Fibroblast of pulmonary artery (primary cell): ENCODE data around the gene FABP7.

Experiments
- DNase-seq: peaks from one replicate; pipeline ENCODE4 v3.0.0-alpha.2; 2010; ENCODE audit warnings: low read depth
- H3K4me3 ChIP-seq: replicated peaks from 2 replicates; pipeline ENCODE4 v1.5.1; 2011; ENCODE audit warnings: low read depth, mild to moderate bottlenecking, control low read depth, low read length, moderate library complexity
- TF ChIP-seq, protein P1 (sequence below): IDR thresholded peaks from 2 replicates; pipeline ENCODE4 v1.5.1; 2011; ENCODE audit warnings: mild to moderate bottlenecking, control low read depth, low read length, inconsistent platforms; ENCODE audit errors: missing control alignments

FABP7 gene

DNA sequence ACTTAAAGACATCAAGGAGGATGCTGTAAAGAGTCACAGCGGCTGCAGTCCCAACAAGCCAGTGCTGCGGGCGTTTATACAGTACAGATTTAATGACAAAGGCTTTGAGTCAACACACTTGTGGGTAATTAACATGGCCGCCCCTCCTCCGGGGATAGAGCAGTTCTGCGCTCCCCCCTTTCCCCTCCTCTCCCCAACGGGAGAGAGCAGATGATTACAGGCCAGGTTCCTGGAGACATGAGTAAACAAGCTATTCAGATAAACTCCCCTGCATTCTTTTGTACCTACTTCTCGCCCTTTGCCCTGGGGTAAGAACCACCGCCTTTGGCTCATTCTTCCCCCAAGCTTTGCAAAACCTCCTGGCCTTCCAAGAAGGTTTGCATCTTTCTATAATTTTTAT is 23.6 kb upstream of the FABP7 start:
- TF ChIP-seq, protein P1, sequence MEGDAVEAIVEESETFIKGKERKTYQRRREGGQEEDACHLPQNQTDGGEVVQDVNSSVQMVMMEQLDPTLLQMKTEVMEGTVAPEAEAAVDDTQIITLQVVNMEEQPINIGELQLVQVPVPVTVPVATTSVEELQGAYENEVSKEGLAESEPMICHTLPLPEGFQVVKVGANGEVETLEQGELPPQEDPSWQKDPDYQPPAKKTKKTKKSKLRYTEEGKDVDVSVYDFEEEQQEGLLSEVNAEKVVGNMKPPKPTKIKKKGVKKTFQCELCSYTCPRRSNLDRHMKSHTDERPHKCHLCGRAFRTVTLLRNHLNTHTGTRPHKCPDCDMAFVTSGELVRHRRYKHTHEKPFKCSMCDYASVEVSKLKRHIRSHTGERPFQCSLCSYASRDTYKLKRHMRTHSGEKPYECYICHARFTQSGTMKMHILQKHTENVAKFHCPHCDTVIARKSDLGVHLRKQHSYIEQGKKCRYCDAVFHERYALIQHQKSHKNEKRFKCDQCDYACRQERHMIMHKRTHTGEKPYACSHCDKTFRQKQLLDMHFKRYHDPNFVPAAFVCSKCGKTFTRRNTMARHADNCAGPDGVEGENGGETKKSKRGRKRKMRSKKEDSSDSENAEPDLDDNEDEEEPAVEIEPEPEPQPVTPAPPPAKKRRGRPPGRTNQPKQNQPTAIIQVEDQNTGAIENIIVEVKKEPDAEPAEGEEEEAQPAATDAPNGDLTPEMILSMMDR = no peak
- H3K4me3 ChIP-seq = no peak overlapping the region
- no peak for DNase-seq

DNA sequence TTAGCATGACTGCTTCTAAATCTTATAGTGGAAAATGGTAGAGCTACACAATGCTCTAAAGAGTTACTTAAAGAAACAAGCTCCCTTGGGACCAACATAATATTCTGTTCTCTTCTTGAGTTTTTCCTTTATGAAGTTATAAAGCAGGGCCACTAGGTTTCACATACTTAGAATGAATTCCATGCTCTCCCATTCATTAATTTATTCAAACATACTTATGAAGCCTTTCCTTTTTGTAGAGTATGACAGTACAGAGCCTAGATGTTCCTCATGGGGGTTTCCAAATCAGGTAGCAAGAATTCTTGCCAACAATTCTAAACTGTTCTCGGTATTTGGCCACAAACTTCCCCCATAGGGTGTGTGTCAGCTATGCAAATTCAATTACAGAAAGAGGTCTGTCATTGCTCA is 20.6 kb upstream of the FABP7 start:
- no peak overlapping the region for H3K4me3 ChIP-seq
- DNase-seq = no peak

DNA sequence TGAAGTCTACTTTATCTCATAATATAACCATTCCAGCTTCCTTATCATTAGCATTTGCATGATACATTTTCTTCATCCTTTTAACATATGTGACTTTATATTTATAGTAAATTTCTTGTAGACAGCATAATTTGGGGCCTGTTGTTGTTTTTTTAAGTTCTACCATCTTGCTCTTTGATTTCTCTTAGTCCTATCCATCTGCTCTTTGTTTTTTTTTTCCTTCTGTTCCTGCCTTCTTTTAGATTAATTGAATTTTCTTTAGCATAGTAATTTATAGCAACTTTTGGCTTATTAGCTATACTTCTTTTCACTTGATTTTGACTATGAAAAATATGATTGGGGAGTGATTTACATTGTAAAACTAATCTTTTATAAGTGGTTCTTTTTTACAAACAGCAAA is 19.2 kb upstream of the FABP7 start:
- H3K4me3 ChIP-seq = no peak overlapping the region
- TF ChIP-seq, protein P1 = no peak
- DNase-seq = no peak

More for the DNA sequence above, 20.6 kb upstream of the FABP7 start:
- TF ChIP-seq, protein P1 = no peak

DNA sequence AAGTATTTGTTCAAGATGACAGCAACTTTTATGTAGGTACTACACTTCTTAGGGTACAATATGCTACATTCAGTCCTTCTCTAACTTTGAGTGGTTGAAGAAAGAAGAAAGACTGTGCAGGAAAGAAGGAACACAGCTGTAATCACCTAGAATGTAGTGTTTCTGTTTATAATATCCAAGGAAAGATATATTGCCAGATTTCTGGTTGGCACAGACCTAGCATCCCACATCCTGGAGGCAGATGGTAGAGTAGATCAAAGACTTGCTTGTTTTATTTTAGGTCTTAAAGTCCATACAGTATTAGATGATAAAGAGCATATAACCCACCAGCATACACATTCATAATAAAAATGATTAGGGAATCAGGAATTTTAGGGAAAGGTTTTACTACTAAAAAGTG is 13.3 kb upstream of the FABP7 start:
- no peak overlapping the region for H3K4me3 ChIP-seq
- DNase-seq = no peak
- TF ChIP-seq, protein P1 = no peak

DNA sequence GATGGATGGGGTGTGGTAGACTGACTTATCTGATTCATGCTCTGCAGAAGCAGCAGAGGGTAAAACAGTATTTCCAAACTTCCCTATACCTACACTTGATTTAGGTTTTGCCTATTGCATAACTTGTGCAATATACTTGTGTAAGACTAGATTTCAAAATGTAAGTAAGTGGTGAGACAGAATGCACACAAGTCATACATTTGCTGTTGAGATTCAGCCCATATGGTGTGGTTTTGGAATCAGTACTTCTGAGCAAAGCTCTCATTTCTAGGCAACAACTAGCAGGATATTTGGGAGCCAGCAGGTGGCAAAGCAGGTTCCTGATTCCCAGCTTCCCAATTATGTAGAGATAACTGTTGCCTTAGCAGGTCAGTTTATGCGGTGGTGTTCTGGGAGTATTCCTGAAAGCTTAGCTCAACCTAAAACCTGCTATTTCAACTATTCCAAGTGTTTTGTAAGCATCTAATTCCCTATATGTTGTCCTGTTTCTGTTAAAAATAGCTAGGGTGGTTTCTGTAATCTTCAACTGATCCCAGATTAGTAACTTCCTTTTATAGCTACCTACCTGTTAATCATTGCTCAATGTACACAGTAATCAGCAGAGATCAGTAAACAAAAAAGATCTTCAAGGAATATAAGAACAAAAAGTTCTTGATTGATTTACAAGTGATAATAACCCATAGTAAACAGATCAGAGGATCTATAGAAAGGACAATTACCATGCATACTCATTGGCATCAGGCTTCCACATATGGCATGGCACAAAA is 8.5 kb upstream of the FABP7 start:
- H3K4me3 ChIP-seq = no peak overlapping the region
- DNase-seq = no peak
- TF ChIP-seq, protein P1 = no peak

DNA sequence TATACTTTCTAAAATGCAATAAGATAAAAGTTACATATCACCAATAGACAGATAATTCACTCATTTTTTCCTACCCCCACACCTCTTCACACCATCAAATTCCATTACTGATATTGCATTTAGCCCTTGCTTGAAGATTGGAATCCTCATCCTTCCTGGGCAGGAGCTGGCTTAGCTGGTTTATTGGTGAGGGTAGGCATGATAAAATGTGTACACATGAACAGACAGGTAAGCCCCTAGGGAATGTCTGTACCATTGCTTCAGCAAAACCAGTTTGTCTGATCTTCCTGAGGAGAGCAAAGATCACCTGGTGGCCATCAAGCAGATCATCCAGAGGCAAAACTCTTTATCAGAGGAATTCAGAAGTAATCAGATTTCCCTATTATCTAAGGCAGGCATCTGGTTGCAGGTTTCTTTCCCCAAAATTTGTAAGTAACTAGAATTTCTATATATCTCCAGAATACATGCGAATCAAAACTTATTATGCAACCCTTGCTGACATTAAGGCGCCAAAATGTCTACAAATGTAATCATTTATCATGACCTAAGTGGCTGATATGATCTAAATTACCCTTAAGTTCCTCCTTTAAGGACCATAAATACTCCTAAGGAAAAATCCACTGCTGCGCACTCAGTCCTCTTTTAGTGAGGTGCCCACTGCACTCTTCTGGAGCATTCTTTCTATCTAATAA is 6.6 kb upstream of the FABP7 start:
- no peak for DNase-seq
- TF ChIP-seq, protein P1 = no peak

More for the DNA sequence above, 6.6 kb upstream of the FABP7 start:
- H3K4me3 ChIP-seq = no peak overlapping the region
